Myocyte (in vitro differentiated cells): ENCODE results near the gene FAM110C. TPM values are rescaled to one million over a fixed set of nuclear protein-coding genes. Genes with fewer than 3 reads are reported as not detected.
"Not testable (repeated sequence)": the region's sequence is repeated elsewhere in the genome, so short reads cannot be mapped to it uniquely, and the experiment has no call there.

Experiments used
- DNase-seq: peaks from one replicate; pipeline ENCODE4 v3.0.0-alpha.2; 2012; ENCODE audit warnings: low read depth
- total RNA-seq: library from RNA; depleted of rRNA; stranded (reverse); fragments of >200 nt; gene quantifications from 2 replicates; pipeline ENCODE4 v1.2.3, GENCODE V29; 2014

FAM110C gene
- total RNA-seq, 1 donor from 2014 or later, result not detected

DNA sequence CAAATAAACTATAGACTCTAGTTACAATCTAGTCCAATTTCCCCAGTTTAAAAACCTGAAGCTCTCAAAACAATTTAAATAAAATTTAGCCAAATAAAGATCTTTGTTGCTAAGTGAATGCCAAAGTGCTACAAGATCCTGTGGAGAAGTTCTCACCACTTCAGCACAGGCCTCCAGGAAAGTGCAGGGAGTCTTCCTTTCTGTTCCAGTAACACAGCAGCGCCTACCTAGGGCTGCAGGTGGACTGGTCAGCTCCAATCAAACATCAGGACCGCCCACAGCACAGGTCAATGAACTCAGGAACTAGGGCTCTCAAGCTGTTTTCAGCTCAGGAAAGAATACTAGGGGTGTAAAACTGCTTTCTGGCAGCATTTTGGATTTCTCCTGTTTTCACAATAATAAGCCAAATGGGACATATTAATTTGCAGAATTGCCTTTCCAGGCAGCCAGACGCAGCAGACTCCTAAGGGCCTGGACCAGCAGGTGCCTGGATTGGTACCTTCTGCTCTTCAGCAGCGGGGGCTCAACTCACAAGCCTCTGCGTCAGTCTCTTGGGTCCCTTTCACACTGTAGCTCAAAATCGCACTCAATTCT is 1.5 kb downstream of the FAM110C start:
- DNase-seq, result no peak

DNA sequence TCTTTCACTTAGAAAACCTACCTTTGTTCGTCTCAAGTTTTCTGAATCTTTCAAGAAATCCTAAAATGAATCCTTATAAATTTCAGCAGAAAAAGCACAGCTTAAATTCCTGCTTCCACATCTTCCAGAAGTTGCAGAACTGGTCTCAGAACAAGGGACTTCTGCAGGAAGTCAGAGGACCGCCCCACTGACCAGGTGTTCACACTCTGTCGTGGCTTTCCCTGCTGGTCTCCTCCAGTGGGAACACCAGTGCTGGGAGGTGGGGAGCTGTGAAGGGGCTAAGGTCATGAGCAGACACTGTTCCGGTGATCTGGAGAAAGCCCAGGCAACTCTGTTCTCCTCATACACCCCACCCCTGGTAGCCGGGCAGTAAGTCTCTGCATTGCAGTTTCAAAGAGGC is 3.5 kb downstream of the FAM110C start:
- DNase-seq, result no peak

DNA sequence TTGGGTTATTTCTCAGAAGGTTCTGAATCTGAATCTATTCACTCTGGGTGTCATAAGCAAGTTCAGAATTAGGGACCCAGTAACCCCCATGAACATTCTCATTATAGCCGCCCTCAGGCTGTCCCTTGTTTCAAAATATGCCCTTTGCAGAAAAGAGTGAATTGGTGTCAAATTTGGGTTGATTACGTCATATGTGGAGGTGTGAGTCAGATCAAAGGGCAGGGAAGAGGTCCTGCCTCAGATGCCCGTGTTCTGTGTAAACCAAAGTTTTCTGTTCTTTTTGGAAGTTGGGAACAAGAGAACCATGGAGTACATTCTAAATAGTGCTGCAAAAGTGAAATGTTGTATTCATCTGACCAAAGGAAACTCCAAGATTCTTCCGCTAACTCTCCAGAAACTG is 5.8 kb downstream of the FAM110C start:
- no peak for DNase-seq

DNA sequence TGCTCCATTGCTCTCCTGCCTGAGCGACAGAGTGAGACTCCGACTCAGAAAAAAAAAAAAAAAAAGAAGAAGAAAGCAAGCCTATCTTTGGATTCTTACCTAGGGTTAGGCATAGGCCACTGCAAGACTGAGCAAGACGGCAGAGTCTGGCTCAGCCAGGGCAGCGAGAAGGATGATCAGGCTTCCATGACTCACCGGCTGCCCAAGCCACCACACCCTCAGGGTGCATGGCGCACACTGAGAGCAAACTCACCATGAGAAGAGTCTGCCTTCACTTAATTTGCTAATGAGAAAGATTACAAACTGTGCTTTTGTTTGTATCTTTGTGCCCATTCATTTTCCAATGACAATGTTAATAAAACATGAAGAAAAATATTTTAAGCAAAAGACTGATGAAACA is 8.2 kb downstream of the FAM110C start:
- no peak for DNase-seq

DNA sequence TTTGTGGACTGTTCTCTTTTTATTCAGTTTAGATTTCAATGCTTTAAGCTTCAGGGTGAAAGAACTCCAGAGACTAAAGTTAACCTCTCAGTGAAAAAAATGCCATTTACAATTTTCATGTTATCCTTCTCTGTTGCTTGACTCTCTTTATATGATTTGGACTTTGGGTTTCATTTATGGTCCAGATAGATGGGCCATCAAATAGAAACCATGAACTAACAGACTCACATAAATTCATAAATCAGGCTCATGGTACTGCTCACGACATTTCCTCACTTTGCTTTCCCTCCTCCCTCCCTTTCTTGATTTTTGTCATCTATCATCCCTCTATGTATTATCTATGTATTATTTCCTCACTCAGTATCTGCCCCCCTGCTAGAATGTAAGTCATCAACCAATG is 10.0 kb downstream of the FAM110C start:
- DNase-seq, result no peak

DNA sequence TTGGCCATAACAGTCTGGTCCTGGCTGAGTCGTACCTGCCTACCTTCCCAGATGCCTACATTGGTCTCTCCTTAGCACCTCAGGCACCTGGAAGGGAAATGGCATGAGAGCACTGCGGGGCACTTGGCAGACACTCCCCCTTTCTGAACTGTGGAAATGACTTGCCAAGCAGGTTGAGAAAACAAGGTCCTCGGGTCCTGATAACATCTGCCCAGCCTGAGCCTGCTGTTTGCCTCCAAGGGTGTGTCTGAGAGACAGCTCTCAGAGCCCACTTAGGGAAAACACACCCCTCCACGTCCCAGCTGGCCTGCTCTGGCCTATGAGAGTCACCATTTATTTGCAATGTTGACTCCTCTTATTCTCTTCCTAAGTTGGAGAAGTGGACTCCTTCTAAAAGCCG is 10.5 kb downstream of the FAM110C start:
- no peak for DNase-seq

DNA sequence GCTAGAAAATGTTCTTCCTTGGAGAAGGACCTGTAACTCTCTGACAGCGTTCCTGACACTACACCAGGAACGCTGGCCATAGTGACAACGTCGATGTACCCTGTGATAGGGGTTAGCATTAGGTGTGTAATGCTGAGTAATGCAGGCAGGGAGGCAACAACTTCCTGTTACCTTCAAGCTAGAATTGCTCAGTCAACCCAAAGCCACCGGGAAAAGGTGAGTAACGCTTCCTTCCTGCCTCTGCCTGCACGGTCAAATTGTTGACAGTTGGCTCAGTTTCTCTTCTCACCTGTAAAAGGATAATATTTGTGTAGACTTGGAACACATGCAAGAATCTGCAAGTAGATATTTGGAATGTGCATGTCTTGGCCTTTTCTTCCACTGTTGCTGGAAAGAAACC is 12.7 kb downstream of the FAM110C start:
- no peak for DNase-seq

DNA sequence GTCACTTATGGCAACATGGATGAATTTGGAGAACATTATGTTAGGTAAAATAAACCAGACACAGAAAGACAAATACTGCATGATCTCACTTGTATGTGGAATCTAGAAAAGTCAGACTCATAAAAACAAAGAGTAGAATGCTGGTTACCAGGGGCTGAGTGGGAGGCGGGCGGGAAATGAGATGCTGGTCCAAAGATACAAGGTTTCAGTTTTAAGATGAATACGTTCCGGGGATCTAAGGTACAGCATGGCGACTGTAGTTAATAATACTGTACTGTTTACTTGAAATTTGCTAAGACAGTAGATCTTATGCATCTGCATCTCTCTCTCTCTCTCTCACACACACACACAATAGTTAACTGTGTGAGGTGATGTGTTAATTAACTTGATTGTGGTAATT is 14.2 kb downstream of the FAM110C start:
- DNase-seq, result no peak

DNA sequence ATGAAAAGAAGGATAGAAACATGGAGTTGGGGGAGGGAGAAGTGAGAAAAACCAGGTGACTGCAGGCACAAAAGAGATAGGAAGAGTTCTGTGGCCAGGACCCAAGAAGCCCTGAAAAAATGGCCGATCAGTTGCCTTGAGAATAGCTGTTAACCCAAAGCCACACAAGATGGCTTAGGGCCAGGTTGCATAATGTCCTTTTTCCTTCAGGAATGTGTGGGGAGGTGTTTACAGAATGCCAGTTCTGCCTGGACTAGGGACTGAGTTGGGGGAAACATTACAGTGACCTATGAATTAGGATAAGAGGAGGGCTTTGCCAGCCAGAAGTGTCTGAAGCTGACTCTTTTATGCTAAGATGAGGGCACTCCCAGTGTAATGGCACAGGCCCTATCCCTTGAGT is 17.1 kb downstream of the FAM110C start:
- DNase-seq, result no peak

DNA sequence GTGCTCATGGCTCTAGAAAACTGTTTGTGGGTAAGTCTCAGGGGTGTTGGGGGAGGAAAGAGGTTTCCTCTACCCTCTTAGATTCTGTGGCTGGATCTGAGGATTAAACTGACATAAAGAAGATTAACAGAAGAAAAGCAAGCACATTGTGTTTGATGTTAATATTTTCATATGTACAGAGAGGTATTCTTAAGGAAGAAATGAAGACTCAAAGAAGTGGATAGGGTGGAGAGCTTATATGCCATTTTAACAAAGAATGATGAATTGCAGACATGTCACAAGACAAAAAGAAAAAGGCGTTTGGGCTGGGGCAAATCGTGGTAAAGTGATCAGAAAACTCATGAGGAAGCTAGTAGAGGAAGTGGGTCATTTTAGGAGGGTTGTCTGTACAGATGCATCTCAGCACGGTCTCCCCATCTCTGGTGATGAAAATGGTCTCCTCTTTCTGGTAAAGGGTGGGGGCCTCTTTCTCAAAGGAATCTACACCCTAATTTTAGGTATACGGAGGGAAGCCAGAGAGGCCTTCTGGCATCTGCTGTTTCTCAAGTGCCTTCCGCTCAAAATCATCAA is 17.8 kb downstream of the FAM110C start:
- DNase-seq, result no peak

DNA sequence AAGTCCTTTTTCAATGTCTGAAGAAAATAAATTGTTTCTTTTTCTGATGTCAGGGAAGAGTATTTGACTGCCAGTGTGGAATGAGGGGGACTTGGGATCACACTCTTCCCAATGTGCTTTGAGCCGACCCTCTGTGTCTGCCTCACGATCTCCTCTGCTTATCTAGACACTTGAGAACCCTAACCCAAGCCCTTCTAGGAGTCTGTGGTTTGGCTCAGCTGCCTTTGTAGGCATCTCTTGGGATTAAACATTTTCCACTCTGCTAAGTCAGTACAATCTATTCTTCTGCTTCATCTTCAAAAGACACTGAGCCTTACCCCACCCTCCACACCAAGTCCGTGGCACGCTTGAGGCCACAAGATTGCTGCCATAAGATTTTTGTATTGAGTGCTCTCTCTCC is 19.4 kb downstream of the FAM110C start:
- no peak for DNase-seq

DNA sequence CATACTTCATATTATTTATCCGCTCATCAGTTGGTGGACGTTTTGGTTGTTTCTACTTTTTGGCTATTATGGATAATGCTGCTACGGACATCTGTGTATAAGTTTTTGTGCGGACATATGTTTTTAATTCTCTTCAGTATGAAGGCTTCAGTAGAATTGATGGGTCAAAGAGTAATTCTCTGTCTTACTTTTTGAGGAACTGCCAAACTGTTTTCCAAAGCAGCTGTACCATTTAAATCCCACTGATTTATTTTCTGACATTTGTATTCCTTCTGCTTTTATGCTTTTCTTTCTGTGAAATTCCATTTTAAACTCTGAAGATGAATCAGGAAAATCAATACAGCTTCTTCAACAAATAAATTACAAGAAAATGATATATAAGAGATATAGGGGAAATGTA is 20.8 kb downstream of the FAM110C start:
- no peak for DNase-seq

DNA sequence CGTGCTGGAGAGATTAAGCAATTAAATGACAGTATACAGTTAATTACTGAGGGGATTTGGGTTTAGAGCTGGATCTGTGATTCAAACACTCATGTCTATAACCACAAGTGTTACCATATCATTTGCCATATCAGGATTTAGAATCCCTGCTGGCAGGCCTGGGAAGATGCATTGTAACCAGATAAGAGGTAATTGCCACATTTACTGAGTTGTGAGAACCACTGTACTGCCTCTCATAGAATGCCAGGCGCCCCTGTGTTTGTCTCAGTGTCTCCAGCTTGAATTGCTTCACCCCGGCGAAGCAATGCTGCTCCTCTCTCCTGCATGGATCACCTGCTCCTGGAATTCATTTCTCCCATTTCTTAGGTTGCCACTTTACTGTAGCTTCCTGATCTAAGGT is 21.7 kb downstream of the FAM110C start:
- DNase-seq, result not testable (repeated sequence)

DNA sequence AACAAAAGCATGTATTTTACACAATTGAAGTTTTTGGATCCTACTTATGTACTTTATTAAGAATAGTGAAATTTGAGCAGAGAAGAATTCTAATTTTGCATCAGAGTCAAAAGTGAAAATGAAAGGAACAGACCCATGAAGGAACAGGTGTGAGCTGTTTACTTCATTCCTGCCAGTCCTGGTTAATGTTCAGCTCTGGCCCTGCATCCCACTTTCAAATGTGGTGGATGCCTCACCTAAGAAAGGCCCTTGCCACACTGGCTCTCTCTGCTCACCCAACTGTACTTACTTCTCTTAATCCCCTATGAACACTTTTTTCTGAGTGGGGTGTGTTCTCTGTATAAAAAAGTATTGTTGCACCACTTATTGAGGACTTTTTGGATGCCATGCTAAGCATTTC is 22.2 kb downstream of the FAM110C start:
- DNase-seq, result no peak

DNA sequence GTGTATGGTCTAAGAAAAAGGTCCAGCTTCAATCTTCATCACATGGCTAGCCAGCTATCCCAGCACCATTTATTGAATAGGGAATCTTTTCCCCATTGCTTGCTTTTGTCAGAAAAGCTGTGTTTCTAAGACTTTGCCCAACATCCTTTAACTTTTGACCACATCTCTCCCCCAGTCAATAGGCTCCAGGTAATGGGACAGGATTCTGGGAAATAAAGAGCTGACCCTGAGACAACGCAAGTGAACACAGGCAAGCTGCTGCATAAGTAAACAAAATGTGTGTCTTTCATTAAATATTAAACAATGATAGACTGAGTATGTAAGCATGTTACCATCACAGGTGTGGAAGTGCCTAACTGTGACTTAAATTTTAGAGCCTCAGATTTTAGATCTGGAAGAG is 23.0 kb downstream of the FAM110C start:
- no peak for DNase-seq

DNA sequence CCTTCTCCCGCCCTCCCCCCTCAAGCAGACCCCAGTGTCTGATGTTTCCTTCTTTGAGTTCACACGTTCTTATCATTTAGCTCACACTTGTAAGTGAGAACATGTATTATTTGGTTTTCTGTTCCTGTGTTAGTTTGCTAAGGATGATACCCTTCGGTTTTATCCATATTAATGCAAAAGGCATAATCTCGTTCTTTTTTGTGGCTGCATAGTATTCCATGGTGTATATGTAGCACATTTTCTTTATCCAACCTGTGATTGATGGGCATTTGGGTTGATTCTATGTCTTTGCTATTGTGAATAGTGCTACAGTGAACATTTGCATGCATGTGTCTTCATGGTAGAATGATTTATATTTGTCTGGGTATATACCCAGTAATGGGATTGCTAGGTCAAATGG is 24.1 kb downstream of the FAM110C start:
- DNase-seq, result not testable (repeated sequence)

DNA sequence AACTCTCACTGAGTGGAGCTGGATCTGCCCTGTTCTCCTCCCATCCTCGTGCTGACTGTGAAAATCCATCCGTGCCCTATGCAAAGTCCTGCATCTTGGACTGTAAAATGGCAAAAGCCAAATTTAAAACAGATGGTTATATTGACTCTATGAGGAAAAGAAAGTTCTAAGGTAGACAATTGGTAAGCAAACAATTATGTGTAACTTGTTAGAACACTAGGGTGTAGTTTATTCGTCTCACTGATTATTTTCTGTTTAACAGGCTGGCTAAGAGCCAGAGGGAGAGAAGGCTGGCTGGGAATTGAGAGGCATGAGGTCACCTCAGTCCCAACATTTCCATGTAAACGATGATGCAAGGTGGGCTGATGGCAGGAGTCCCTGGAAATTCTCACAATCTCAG is 26.0 kb downstream of the FAM110C start:
- DNase-seq, result not testable (repeated sequence)

DNA sequence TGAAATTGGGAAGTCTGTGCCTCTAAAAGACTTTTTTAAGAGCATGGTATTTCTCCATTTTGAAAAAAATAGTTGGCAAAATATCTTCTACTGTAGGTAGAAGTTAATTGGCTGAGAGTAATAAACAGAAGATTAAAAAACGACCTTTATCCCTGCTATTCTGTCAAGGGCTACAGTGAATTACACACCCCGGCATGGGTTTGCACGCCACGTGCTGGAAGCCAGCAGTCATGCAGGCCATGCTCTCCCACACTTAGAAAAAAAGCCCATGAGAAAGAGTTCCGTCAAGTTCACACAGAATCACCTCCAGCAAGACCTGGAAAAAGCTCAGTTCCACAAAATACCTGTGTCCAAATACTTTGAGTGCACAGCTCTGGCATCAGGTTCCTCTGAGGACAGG is 26.8 kb downstream of the FAM110C start:
- DNase-seq, result no peak

DNA sequence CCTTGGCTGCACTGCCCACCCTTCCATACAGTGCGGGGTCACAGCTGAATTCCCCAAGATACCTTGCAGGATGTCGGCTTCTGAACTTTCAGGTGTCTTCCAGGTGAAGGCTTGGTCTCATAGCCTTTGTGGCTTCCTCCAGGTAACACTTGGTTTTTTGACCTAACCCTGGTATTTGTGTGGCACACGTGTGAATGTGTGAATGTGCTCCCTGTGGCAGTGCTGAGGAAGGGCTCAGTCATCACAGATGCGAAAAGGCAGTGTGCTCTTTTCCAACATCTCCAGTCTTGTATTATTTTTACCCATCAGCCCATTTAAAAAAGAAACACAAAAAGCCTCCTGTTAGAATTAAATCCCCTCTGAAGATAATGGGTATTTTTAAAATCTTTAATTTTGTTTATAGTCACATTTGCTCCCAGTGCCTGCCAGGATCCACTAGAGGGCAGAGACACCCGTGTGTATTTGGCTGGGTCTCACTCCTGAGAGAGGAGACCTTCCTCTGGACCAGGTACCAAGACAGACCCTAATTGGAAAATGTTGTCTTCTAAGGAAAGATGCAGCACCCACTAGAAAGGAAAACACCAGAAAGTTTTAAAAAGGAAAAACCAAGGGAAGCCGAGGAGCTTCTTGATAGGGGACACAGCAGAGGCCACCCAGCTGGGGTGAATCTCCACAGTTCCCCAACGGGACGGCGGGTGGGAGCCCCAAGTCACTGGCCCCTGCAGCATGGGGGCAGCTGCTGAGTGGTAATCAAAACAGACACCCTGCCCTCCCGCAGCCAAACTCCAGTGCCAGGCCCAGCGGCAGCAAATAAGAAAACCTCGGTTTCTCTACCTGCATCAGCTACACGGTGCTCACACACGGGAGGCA is 27.7 kb downstream of the FAM110C start:
- no peak for DNase-seq

DNA sequence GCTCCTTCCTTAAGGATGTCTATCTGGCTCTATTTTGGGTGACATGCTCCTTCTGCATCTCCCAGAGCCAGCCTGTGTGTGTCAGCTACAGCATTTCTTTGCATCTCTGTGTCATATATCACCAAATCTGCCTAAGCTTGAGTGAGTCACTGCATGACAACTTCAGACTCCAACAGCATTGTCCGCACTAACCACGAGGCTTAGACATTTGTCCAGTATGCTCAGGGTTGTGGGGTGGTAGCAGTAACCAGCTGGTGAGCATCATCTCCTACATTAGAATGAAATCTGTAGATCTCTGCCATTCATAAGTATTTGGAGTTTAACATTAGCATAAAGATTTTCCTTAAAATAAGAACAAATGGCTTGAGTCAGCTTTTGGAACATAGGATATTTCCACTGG is 30.4 kb downstream of the FAM110C start:
- DNase-seq, result peak; percentile 12

DNA sequence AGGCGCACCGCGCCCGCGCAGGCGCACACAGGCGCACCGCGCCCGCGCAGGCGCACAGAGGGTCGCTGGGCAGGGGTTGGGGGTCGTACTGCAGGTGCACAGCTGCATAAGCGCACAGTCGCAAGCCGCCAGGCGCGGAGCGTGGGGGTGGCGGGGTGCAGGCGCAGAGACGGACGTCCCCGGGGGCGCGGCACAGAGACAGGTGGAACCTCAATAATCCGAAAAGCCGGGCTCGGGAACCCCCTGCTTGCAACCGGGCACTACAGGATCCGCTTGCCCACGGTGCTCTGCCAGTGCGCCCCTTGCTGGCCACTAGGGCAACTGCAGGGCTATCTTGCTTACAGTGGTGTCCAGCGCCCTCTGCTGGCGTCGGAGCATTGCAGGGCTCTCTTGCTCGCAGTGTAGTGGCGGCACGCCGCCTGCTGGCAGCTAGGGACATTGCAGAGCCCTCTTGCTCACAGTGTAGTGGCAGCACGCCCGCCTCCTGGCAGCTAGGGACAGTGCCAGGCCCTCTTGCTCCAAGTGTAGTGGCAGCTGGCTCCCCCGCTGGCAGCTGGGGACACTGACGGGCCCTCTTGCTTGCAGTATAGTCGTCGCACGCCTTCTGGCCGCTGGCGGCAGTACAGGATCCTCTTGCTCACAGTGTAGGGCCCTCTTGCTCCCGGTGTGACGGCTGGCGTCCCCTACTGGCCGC is 34.9 kb downstream of the FAM110C start:
- no peak for DNase-seq

DNA sequence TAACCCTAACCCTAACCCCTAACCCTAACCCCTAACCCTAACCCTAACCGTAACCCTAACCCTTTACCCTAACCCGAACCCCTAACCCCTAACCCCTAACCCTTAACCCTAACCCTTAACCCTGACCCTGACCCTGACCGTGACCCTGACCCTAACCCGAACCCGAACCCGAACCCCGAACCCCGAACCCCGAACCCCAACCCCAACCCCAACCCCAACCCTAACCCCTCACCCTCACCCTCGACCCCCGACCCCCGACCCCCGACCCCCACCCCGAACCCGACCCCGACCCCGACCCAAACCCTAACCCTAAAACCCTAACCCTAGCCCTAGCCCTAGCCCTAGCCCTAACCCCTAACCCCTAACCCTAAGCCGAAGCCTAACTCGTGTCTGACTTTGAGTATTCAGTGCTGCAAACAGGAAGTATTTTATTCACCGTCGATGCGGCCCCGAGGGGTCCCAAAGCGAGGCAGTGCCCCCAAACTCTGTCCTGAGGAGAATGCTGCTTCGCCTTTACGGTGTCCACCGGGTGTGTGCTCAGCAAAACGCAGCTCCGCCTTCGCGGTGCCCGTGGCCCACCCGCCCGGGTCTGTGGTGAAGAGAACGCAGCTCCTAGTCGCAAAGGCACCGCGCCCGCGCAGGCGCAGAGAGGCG is 36.0 kb downstream of the FAM110C start:
- DNase-seq, result no peak
